ENCODE data around the gene CMPK2. TPM values are rescaled to one million over a fixed set of nuclear protein-coding genes. Genes with fewer than 3 reads are reported as not detected.

Gene CMPK2
- total RNA-seq, 4 donors from 2014 or later = 0.53 to 4.9 (median 1.7) TPM

- Histone ChIP-seq H3K27ac (no peak overlapping the region), H3K4me3 (no peak overlapping the region), H3K9me3 (no peaks in the 10 kb centered on the region), H3K36me3 (no peaks in the 10 kb centered on the region), H3K27me3 (no peaks in the 10 kb centered on the region), H3K4me1 (peaks cover 5 to 22% (median 7%) of the 10 kb centered on the region in 3 donors)
- intact Hi-C loops (cut with DNase I) = no loop called here
- TF ChIP-seq, protein P1, sequence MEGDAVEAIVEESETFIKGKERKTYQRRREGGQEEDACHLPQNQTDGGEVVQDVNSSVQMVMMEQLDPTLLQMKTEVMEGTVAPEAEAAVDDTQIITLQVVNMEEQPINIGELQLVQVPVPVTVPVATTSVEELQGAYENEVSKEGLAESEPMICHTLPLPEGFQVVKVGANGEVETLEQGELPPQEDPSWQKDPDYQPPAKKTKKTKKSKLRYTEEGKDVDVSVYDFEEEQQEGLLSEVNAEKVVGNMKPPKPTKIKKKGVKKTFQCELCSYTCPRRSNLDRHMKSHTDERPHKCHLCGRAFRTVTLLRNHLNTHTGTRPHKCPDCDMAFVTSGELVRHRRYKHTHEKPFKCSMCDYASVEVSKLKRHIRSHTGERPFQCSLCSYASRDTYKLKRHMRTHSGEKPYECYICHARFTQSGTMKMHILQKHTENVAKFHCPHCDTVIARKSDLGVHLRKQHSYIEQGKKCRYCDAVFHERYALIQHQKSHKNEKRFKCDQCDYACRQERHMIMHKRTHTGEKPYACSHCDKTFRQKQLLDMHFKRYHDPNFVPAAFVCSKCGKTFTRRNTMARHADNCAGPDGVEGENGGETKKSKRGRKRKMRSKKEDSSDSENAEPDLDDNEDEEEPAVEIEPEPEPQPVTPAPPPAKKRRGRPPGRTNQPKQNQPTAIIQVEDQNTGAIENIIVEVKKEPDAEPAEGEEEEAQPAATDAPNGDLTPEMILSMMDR (IDR thresholded peaks at IDR 0.05) = no peak
- TF ChIP-seq POLR2A (IDR thresholded peaks at IDR 0.05) = no peak
- no peak for DNase-seq
- 53 to 56% methylated on average over 2 of the region's 2 CpGs for WGBS, 2 donors
These were observed 13.3 kb upstream of the CMPK2 start for GRCh38 chr2:6879011-6879410.

DNA sequence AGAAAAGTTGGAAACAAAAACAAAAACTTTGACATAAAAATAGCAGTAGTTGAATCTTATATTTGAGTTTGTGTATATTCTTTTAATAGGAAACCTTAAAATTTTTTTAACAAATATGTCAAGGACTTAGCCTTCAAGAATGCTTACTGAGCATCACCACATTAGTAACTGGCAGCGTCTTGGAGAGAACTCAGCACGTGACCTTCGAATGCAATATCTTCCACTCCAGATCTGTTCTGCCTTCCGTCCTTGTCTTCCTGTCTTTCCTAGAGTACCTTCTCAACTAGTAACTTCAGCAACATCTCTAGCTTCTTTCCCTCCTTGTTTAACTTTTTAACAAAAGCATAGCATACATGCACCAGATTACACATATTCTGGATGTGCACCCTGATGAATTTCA is 12.8 kb upstream of the CMPK2 start:
- TF ChIP-seq POLR2A (IDR thresholded peaks at IDR 0.05) = no peak
- TF ChIP-seq, protein P1 (IDR thresholded peaks at IDR 0.05) = no peak
- Histone ChIP-seq H3K27ac (no peak overlapping the region), H3K4me3 (no peak overlapping the region), H3K36me3 (no peaks in the 10 kb centered on the region), H3K4me1 (peaks cover 5 to 22% (median 7%) of the 10 kb centered on the region in 3 donors), H3K27me3 (no peaks in the 10 kb centered on the region), H3K9me3 (no peaks in the 10 kb centered on the region)
- 66 to 67% methylated on average over 4 of the region's 4 CpGs for WGBS, 2 donors
- intact Hi-C loops (cut with DNase I) = no loop called here
- no peak for DNase-seq

DNA sequence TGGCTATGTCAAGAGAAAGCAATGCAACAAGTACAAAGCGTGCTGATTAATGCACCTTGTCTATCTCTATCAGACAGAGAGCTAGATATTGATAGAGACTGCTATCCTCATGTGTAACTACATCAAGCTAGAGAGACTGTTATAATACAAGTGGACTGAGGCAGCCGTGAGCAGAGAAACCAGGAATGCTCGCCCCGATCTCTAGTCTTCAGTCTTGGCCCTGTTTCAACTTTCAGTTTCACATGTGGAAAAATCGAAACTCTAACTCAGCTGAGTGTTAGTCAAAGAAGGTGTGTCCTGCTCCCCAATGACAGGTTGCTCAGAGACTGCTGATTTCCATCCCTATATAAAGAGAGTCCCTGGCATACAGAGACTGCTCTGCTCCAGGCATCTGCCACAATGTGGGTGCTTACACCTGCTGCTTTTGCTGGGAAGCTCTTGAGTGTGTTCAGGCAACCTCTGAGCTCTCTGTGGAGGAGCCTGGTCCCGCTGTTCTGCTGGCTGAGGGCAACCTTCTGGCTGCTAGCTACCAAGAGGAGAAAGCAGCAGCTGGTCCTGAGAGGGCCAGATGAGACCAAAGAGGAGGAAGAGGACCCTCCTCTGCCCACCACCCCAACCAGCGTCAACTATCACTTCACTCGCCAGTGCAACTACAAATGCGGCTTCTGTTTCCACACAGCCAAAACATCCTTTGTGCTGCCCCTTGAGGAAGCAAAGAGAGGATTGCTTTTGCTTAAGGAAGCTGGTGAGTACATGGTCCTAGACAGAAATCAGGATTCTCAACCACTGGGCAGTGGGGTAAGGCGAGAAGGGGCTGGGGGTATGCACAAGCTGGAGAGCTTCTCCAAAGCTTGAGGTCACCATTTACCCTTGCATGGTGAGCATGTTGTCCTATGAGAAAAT is 11.9 kb upstream of the CMPK2 start, which contains the start of gene RSAD2:
TSS of gene RSAD2 (plus strand) at position 376 of the 903 bp plus-strand sequence. CDS start at position 400, 24 bp downstream.
- DNase-seq = no peak
- TF ChIP-seq, protein P1 (IDR thresholded peaks at IDR 0.05) = no peak
- TF ChIP-seq POLR2A (IDR thresholded peaks at IDR 0.05) = no peak
- WGBS, 2 donors = 13 to 24% methylated on average over 6 to 7 of the region's 10 CpGs
- Histone ChIP-seq H3K27me3 (no peaks in the 10 kb centered on the region), H3K4me3 (peak within 1 kb of the TSS; percentile 24 to 69 (median 44)), H3K27ac (peak within 1 kb of the TSS; percentile 52 to 72 (median 61)), H3K36me3 (no peaks in the 10 kb centered on the region), H3K4me1 (peaks cover 5 to 22% (median 7%) of the 10 kb centered on the region in 3 donors), H3K9me3 (no peaks in the 10 kb centered on the region)
- intact Hi-C loops (cut with DNase I) = no loop called here

DNA sequence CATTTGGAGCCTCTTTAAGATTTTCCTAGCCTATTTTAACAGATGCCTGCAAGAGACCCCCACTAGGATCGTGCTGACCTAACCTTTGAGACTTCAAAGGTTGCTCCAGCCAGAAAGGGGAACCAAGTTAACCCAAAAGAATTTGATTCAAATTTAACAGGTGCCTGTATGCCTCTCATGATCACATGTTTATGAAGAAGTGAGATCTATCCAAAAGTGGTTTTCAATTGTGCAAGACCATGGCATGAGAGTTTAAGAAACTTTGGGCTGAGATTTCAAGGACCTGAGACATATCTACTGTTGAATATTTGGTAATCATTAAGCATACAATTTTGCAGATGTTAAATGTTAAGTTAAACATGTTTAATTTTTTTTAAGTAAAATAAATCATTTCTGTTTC is 10.6 kb upstream of the CMPK2 start:
- 89% methylated on average over 1 of the region's 1 CpG; no CpG with 5 or more reads in 1 of the 2 donors for WGBS, 2 donors
- H3K4me3 ChIP-seq = no peak overlapping the region
- no peak for DNase-seq
- no peaks in the 10 kb centered on the region for H3K36me3 ChIP-seq
- H3K9me3 ChIP-seq = no peaks in the 10 kb centered on the region
- H3K27me3 ChIP-seq = no peaks in the 10 kb centered on the region
- no peak overlapping the region for H3K27ac ChIP-seq
- TF ChIP-seq, protein P1 (IDR thresholded peaks at IDR 0.05) = no peak
- H3K4me1 ChIP-seq = peaks cover 5 to 22% (median 7%) of the 10 kb centered on the region in 3 donors
- intact Hi-C loops (cut with DNase I) = no loop called here

DNA sequence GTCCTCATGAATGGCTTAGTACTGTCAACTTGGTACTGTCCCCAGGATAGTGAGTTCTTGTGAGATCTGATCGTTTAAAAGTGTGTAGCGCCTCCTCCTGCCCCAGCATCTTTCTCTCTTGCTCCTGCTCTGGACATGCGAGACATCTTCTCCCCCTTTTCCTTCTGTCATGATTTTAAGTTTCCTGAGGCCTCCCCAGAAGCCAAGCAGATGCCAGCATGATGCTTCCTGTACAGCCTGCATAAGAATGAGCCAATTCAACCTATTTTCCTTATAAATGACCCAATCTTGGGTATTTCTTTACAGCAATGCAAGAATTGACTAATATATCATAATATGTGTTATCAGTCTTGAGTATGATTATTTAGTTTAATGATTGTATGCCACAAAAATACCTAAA is 8.3 kb upstream of the CMPK2 start:
- DNase-seq = no peak
- Histone ChIP-seq H3K4me1 (peaks cover 5 to 15% (median 7%) of the 10 kb centered on the region in 3 donors), H3K4me3 (no peak overlapping the region), H3K27ac (no peak overlapping the region), H3K9me3 (no peaks in the 10 kb centered on the region), H3K36me3 (no peaks in the 10 kb centered on the region), H3K27me3 (no peaks in the 10 kb centered on the region)
- WGBS, 2 donors = 98 to 100% methylated on average over 3 of the region's 3 CpGs
- no peak for TF ChIP-seq POLR2A (IDR thresholded peaks at IDR 0.05)
- TF ChIP-seq, protein P1 (IDR thresholded peaks at IDR 0.05) = no peak
- intact Hi-C loops (cut with DNase I) = no loop called here
